ENCODE data around the gene EZH2.

EZH2 gene

GRCh38 chr7:148809856-148810255, 74.2 kb downstream of the EZH2 start:
- DNase-seq (ENCODE audit: low read depth, low spot score) = no peak

GRCh38 chr7:148807436-148807835, 76.7 kb downstream of the EZH2 start:
- no peak for DNase-seq (ENCODE audit: low read depth, low spot score)

- DNase-seq (ENCODE audit: low read depth, low spot score) = no peak
These were observed 77.9 kb downstream of the EZH2 start for GRCh38 chr7:148806187-148806586.

- no peak for DNase-seq (ENCODE audit: low read depth, low spot score)
These were observed 79.5 kb downstream of the EZH2 start for GRCh38 chr7:148804343-148805235.

GRCh38 chr7:148803094-148803493, 81.0 kb downstream of the EZH2 start:
- DNase-seq (ENCODE audit: low read depth, low spot score) = no peak

GRCh38 chr7:148802101-148802493, 82.0 kb downstream of the EZH2 start:
- DNase-seq (ENCODE audit: low read depth, low spot score) = no peak

- no peak for DNase-seq (ENCODE audit: low read depth, low spot score)
These were observed 83.4 kb downstream of the EZH2 start for GRCh38 chr7:148800677-148801076.

GRCh38 chr7:148799893-148800555, 84.1 kb downstream of the EZH2 start:
- DNase-seq (ENCODE audit: low read depth, low spot score) = no peak

GRCh38 chr7:148796841-148797240, 87.2 kb downstream of the EZH2 start:
- DNase-seq (ENCODE audit: low read depth, low spot score) = no peak

- no peak for DNase-seq (ENCODE audit: low read depth, low spot score)
These were observed 89.6 kb downstream of the EZH2 start for GRCh38 chr7:148794476-148794875.

- DNase-seq (ENCODE audit: low read depth, low spot score) = no peak
These were observed 90.5 kb downstream of the EZH2 start for GRCh38 chr7:148793590-148793989.

GRCh38 chr7:148791546-148791945, 92.5 kb downstream of the EZH2 start:
- DNase-seq (ENCODE audit: low read depth, low spot score) = no peak

GRCh38 chr7:148790850-148791249, 93.2 kb downstream of the EZH2 start:
- no peak for DNase-seq (ENCODE audit: low read depth, low spot score)

GRCh38 chr7:148790131-148790726, 93.9 kb downstream of the EZH2 start:
- DNase-seq (ENCODE audit: low read depth, low spot score) = no peak

GRCh38 chr7:148789220-148789619, 94.9 kb downstream of the EZH2 start:
- DNase-seq (ENCODE audit: low read depth, low spot score) = no peak

- DNase-seq (ENCODE audit: low read depth, low spot score) = no peak
These were observed 96.4 kb downstream of the EZH2 start for GRCh38 chr7:148787571-148788295.

- no peak for DNase-seq (ENCODE audit: low read depth, low spot score)
These were observed 100.1 kb downstream of the EZH2 start for GRCh38 chr7:148783801-148784527.

- DNase-seq (ENCODE audit: low read depth, low spot score) = peak; percentile 19
These were observed 101.2 kb downstream of the EZH2 start for GRCh38 chr7:148782757-148783456.

GRCh38 chr7:148774471-148774870, 109.6 kb downstream of the EZH2 start:
- no peak for DNase-seq (ENCODE audit: low read depth, low spot score)

GRCh38 chr7:148773334-148773733, 110.8 kb downstream of the EZH2 start:
- peak; percentile 12 for DNase-seq (ENCODE audit: low read depth, low spot score)
